Heart right ventricle (tissue), 16 donors: ENCODE measurements around the gene KANSL1. TPM values are rescaled to one million over a fixed set of nuclear protein-coding genes. Genes with fewer than 3 reads are reported as not detected.
A peak's percentile ranks its signal among the peaks of the same experiment; 100 is the strongest.

Experiments
- ATAC-seq, 8 donors: fragments of 200-7000 bp; cut with Tn5 transposase; one replicate each; pipeline ENCODE4 v1.9.1; 2020; ENCODE audit warnings: mild to moderate bottlenecking in 8 of 8, moderate library complexity in 8 of 8, moderate number of reproducible peaks in 1 of 8
- DNase-seq, 2 donors: peaks; one replicate each; pipeline ENCODE4 v3.0.0-alpha.2; 2020
- H3K27ac ChIP-seq, 10 donors: fragments of 200-600 bp; sonication (generic) in 2 of 10; one replicate each; pipeline versions ENCODE4 v1.5.0 to v1.8.0; 2020 to 2022; ENCODE audit warnings: mild to moderate bottlenecking in 3 of 10
- H3K27me3 ChIP-seq, 7 donors: fragments of 200-600 bp; one replicate each; pipeline ENCODE4 v1.8.0; 2021 to 2022; ENCODE audit warnings: mild to moderate bottlenecking in 2 of 7
- H3K36me3 ChIP-seq, 9 donors: fragments of 200-600 bp; sonication (generic) in 1 of 9; one replicate each; pipeline versions ENCODE4 v1.5.0 to v1.8.0; 2020 to 2022; ENCODE audit warnings: mild to moderate bottlenecking in 2 of 9
- H3K4me1 ChIP-seq, 9 donors: fragments of 200-600 bp; sonication (generic) in 1 of 9; one replicate each; pipeline versions ENCODE4 v1.5.0 to v1.8.0; 2020 to 2022; ENCODE audit warnings: mild to moderate bottlenecking in 4 of 9
- H3K4me3 ChIP-seq, 10 donors: fragments of 200-600 bp; sonication (generic) in 2 of 10; one replicate each; pipeline versions ENCODE4 v1.5.0 to v1.8.0; 2020 to 2022; ENCODE audit warnings: mild to moderate bottlenecking in 7 of 10, moderate library complexity in 2 of 10
- H3K9me3 ChIP-seq, 11 donors: fragments of 200-600 bp in 10 of 11; sonication (generic) in 2 of 11; one replicate each; pipeline versions ENCODE4 v1.5.0 to v1.8.0; 2013 to 2022; ENCODE audit warnings: mild to moderate bottlenecking in 2 of 11, control low read depth in 1 of 11, moderate library complexity in 1 of 11
- CTCF ChIP-seq, 9 donors: fragments of 200-600 bp; sonication (generic) in 2 of 9; IDR thresholded peaks; one replicate each; pipeline versions ENCODE4 v1.5.0 to v1.8.0; 2021 to 2022; ENCODE audit warnings: antibody characterized with exemption in 9 of 9, mild to moderate bottlenecking in 5 of 9, moderate library complexity in 1 of 9
- WGBS, 2 donors: extraction: QIAGEN DNeasy Blood & Tissue Kit; methylation state at CpG; one replicate each; pipeline ENCODE4 v1.1.7; 2013; ENCODE audit warnings: inconsistent platforms in 1 of 2; 5-methylcytosine and 5-hydroxymethylcytosine counted together
- intact Hi-C, 10 donors: fragments of 100-400 bp; cut with DNase I; formaldehyde crosslinking; loops; one replicate each; pipeline versions ENCODE4 v1.11.1 to v1.14.2; 2022
- polyA plus RNA-seq, 2 donors: library from polyadenylated mRNA; stranded (reverse); fragments of 200-250 nt; gene quantifications; one replicate each; pipeline ENCODE4 v1.2.3, GENCODE V29; 2013
- total RNA-seq, 10 donors: library from RNA; stranded (reverse); fragmentation: NEBNext Ultra II Directional in 3 of 10; extraction: Animal tissue kit (Norgen Biotek cat#: 25700) in 3 of 10; gene quantifications; one replicate each; pipeline versions ENCODE4 v1.2.1 to v1.2.4, GENCODE V29; 2021 to 2023
- donor health status: Arrhythmogenic right ventricular cardiomyopathy.
- donor health status: ischemic (EF 13 %, LVEDD 7.1; RV severe dilation, severe dysfunction).
- donor health status: healthy with polysubstance abuse.
- donor health status: DM: no; HTN: yes; CAD: no.
- donor health status: DM: no; HTN: no; CAD: no.
- donor health status: ischemic (EF 25% LVEDD 6.9; RV normal size, moderate dysfunction).
- donor health status: ischemic (EF 25% LVEDD 5.7; RV mildly dilated, moderate dysfunction).
- donor health status: healthy.
- donor health status: DM: yes; HTN: yes; CAD: no.
- donor health status: Ischemic cardiomyopathy.
- donor health status: ischemic (EF 35%, LVEDD 5.7; RV mildly dilated, moderate dysfunction).
- donor health status: nonischemic (EF 11% LVEDD 7.7; RV severe dilation, severe dysfunction).
- donor health status: DM: yes; HTN: yes; CAD: no.
- donor health status: PGD.
- donor health status: ischemic (EF 29% LVEDD 5.4; RV normal size, mild dysfunction).
- donor health status: nonischemic (EF 23%, LVEDD 6.1; RV moderate dilation, normal function).

KANSL1 gene
- total and polyA plus RNA-seq, 12 donors = 8.2 to 52.5 (median 41.1) TPM

GRCh38 chr17:46100590-46100989, 92.6 kb downstream of the KANSL1 start:
- ATAC-seq = peak in 1 of 8 donors; percentile 13
- Histone ChIP-seq H3K36me3 (no peaks in the 10 kb centered on the region), H3K9me3 (no peaks in the 10 kb centered on the region), H3K4me1 (peaks cover 0 to 67% (median 49%) of the 10 kb centered on the region in 9 donors), H3K27ac (peak overlapping the region in 2 of 10 donors; percentile 8 to 46), H3K27me3 (no peaks in the 10 kb centered on the region), H3K4me3 (no peak overlapping the region)
- intact Hi-C loops = no loop called here
- 56 to 70% methylated on average over 2 of the region's 2 CpGs for WGBS, 2 donors
- TF ChIP-seq CTCF (IDR thresholded peaks at IDR 0.05) = no peak
- no peak for DNase-seq

DNA sequence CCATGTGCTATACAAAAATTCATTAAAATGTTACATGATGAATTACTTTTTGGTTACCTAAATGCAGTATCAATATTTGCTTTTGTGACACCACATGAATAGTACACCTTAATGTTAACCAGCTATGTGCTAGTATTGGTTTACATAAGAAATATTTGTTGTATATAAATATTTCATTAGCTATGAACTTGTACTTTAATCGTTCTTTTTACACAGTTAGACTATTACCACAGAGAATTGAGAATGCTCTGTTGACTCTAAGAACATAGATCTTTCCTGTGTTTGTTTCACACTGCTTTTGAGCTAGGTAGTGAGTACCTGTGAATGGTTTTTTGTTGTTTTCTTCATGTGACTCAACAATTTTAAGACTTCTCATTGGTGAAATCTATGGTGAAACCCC, 93.4 kb downstream of the KANSL1 start:
- no peak for DNase-seq
- TF ChIP-seq CTCF (IDR thresholded peaks at IDR 0.05) = no peak
- Histone ChIP-seq H3K27ac (no peak overlapping the region), H3K4me3 (no peak overlapping the region), H3K4me1 (peaks cover 0 to 67% (median 49%) of the 10 kb centered on the region in 9 donors), H3K9me3 (no peaks in the 10 kb centered on the region), H3K36me3 (no peaks in the 10 kb centered on the region), H3K27me3 (no peaks in the 10 kb centered on the region)
- ATAC-seq = no peak
- intact Hi-C loops = no loop called here
- WGBS, 2 donors = 87 to 92% methylated on average over 1 of the region's 1 CpG

- H3K9me3 ChIP-seq = no peaks in the 10 kb centered on the region
- no peak for TF ChIP-seq CTCF (IDR thresholded peaks at IDR 0.05)
- H3K4me1 ChIP-seq = peaks cover 0 to 57% (median 36%) of the 10 kb centered on the region in 9 donors
- 79 to 80% methylated on average over 1 of the region's 1 CpG for WGBS, 2 donors
- DNase-seq (no peak), ATAC-seq (no peak)
- no peak overlapping the region for H3K4me3 ChIP-seq
- intact Hi-C loops = no loop called here
- no peak overlapping the region for H3K27ac ChIP-seq
- H3K36me3 ChIP-seq = peaks cover 0 to 21% (median 0%) of the 10 kb centered on the region in 9 donors
- H3K27me3 ChIP-seq = no peaks in the 10 kb centered on the region
These were observed 95.7 kb downstream of the KANSL1 start for GRCh38 chr17:46097497-46097896.

GRCh38 chr17:46092991-46093390, 100.2 kb downstream of the KANSL1 start:
- ATAC-seq (no peak), DNase-seq (no peak)
- intact Hi-C loops = no loop called here
- TF ChIP-seq CTCF (IDR thresholded peaks at IDR 0.05) = no peak
- no peaks in the 10 kb centered on the region for H3K9me3 ChIP-seq
- no peak overlapping the region for H3K4me3 ChIP-seq
- H3K27ac ChIP-seq = no peak overlapping the region
- H3K27me3 ChIP-seq = no peaks in the 10 kb centered on the region
- peaks cover 0 to 35% (median 9%) of the 10 kb centered on the region in 9 donors for H3K4me1 ChIP-seq
- peaks cover 0 to 44% (median 0%) of the 10 kb centered on the region in 9 donors for H3K36me3 ChIP-seq
